NCI-H345 treated with DMSO at 0.1 percent for 48 hours (cell line): ENCODE data around the gene GCK.

Experiments used
- DNase-seq: peaks from one replicate; lab custom pipeline; 2025; ENCODE audit not compliant: unreplicated experiment; lab: John Stamatoyannopoulos, UW

GCK gene

GRCh38 chr7:44096326-44096881 lies 92.8 kb downstream of the GCK start:
- DNase-seq: no peak

GRCh38 chr7:44095781-44096180 lies 93.5 kb downstream of the GCK start:
- DNase-seq: no peak

DNA sequence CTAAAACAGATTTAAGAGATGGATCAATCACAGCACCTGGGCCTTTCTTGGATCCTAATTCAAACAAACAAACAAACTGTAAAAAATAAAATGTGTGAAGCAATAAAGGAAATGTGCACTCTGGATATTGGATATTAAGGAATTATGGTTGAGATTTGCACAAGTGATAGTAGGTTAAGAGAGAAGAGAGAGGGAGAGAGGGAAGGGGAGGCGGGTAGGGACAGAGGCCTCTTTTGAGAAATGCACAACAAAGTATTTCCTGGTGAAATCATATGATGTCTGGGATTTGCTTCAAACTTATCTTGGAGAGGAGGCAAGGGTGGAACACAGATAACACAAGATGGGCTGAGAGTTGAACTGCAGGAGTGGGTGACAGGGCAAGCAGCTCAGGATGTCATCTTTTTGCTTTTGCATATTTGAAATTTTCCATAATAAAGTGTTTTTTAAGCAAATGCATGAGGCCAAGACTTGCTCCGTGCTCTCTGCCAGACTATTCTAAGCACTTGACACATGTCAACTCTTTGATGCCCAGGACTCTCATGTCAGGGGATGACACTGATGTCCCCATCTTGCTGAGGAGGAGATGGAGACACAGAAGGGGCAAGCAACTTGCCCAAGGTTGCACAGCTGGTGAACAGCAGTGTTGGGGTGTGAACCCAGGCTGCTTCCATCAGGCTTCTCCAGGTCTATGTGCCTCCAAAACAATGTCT lies 94.2 kb downstream of the GCK start:
- no peak for DNase-seq

- no peak for DNase-seq
Measured at GRCh38 chr7:44094365-44094764, 94.9 kb downstream of the GCK start.
